ENCODE measurements around the gene TCF4. TPM values are rescaled to one million over a fixed set of nuclear protein-coding genes. Genes with fewer than 3 reads are reported as not detected.

Gene TCF4
- total RNA-seq, 1 donor from 2014 or later = 143 TPM

GRCh38 chr18:55334875-55335274 is 253.1 kb downstream of the TCF4 start:
- Histone ChIP-seq H3K27me3 (no peaks in the 10 kb centered on the region), H3K4me3 (no peak overlapping the region), H3K4me1 (peaks cover 30% of the 10 kb centered on the region), H3K9me3 (no peaks in the 10 kb centered on the region), H3K27ac (no peak overlapping the region), H3K36me3 (no peaks in the 10 kb centered on the region)
- no peak for DNase-seq
- TF ChIP-seq CTCF (IDR thresholded peaks at IDR 0.05) = no peak
- intact Hi-C loops (cut with DNase I) = no loop called here
- no peak for ATAC-seq

GRCh38 chr18:55331301-55331700 is 256.7 kb downstream of the TCF4 start:
- Histone ChIP-seq H3K36me3 (no peaks in the 10 kb centered on the region), H3K27me3 (no peaks in the 10 kb centered on the region), H3K27ac (no peak overlapping the region), H3K9me3 (no peaks in the 10 kb centered on the region), H3K4me1 (peaks cover 15% of the 10 kb centered on the region), H3K4me3 (no peak overlapping the region)
- intact Hi-C loops (cut with DNase I) = no loop called here
- no peak for DNase-seq
- ATAC-seq = no peak
- no peak for TF ChIP-seq CTCF (IDR thresholded peaks at IDR 0.05)

- Histone ChIP-seq H3K4me1 (peaks cover 13% of the 10 kb centered on the region), H3K9me3 (no peaks in the 10 kb centered on the region), H3K36me3 (no peaks in the 10 kb centered on the region), H3K27ac (peak overlapping the region; percentile 25), H3K4me3 (no peak overlapping the region), H3K27me3 (no peaks in the 10 kb centered on the region)
- peak; percentile 54 for ATAC-seq
- no peak for TF ChIP-seq CTCF (IDR thresholded peaks at IDR 0.05)
- intact Hi-C loops (cut with DNase I) = no loop called here
- no peak for DNase-seq
Observed at GRCh38 chr18:55328301-55328700, 259.7 kb downstream of the TCF4 start.

GRCh38 chr18:55327454-55327853 is 260.5 kb downstream of the TCF4 start:
- ATAC-seq (no peak), DNase-seq (no peak)
- no peak for TF ChIP-seq CTCF (IDR thresholded peaks at IDR 0.05)
- no peaks in the 10 kb centered on the region for H3K36me3 ChIP-seq
- H3K4me1 ChIP-seq = peaks cover 19% of the 10 kb centered on the region
- H3K9me3 ChIP-seq = no peaks in the 10 kb centered on the region
- peak overlapping the region; percentile 25 for H3K27ac ChIP-seq
- H3K4me3 ChIP-seq = no peak overlapping the region
- H3K27me3 ChIP-seq = no peaks in the 10 kb centered on the region
- intact Hi-C loops (cut with DNase I) = no loop called here

GRCh38 chr18:55326134-55326533 is 261.9 kb downstream of the TCF4 start:
- Histone ChIP-seq H3K36me3 (no peaks in the 10 kb centered on the region), H3K4me1 (peaks cover 19% of the 10 kb centered on the region), H3K9me3 (no peaks in the 10 kb centered on the region), H3K27me3 (no peaks in the 10 kb centered on the region), H3K4me3 (no peak overlapping the region), H3K27ac (no peak overlapping the region)
- no peak for ATAC-seq
- no peak for TF ChIP-seq CTCF (IDR thresholded peaks at IDR 0.05)
- intact Hi-C loops (cut with DNase I) = no loop called here
- no peak for DNase-seq

GRCh38 chr18:55324166-55324565 is 263.8 kb downstream of the TCF4 start:
- DNase-seq (no peak), ATAC-seq (no peak)
- Histone ChIP-seq H3K27ac (no peak overlapping the region), H3K9me3 (no peaks in the 10 kb centered on the region), H3K27me3 (no peaks in the 10 kb centered on the region), H3K36me3 (no peaks in the 10 kb centered on the region), H3K4me3 (no peak overlapping the region), H3K4me1 (peaks cover 19% of the 10 kb centered on the region)
- intact Hi-C loops (cut with DNase I) = no loop called here
- no peak for TF ChIP-seq CTCF (IDR thresholded peaks at IDR 0.05)
